Inflammatory macrophage treated with lipopolysaccharide for 1 hour (primary cell): ENCODE measurements around the gene KCNJ6.
"Not testable (repeated sequence)": the region's sequence is repeated elsewhere in the genome, so short reads cannot be mapped to it uniquely, and the experiment has no call there.

Source experiments
- DNase-seq, 2 donors: peaks; one replicate each; pipeline ENCODE4 v3.0.0-alpha.2; 2020 to 2022

Gene KCNJ6

DNA sequence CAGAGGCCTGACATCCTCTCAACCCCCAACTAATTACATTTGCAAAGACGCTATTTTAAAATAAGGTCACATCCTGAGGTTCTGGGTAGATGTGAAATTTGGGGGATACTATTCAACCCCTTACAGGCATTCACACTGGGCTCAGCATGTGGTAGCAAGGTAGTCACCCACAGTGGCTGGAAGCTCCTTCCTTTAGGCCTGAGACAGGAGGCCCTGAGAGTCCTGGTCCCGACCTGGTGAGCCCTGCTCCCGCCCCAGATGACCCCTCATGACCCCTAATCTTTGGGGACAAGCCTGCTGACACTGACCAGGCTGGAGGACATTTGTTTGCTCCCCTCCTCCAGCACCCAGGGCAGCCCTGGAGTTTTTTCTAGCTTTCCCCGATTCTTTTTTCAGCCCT is 323.8 kb downstream of the KCNJ6 start:
- DNase-seq, result no peak

GRCh38 chr21:37591994-37592393 is 324.3 kb downstream of the KCNJ6 start:
- DNase-seq, result not testable (repeated sequence)

DNA sequence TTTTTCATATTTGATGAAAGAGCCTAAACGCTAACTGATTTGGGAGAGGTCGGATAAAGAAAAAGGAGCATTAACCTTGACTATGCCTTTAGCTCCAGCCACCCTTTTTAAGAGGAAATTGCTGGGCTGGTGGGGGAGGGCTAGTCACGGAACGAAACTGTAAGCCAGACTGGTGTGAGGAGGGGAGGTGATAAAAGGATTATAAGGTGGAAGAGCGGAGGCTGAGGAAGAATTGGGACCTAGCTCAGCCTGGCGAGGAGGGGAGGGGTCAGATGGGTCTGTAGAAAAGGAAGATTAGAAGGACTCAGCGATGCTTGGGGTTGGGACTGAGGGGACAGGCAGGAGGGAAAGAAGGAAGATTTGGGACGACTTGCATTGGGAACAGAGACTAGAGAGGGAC is 325.4 kb downstream of the KCNJ6 start:
- not testable (repeated sequence) for DNase-seq

DNA sequence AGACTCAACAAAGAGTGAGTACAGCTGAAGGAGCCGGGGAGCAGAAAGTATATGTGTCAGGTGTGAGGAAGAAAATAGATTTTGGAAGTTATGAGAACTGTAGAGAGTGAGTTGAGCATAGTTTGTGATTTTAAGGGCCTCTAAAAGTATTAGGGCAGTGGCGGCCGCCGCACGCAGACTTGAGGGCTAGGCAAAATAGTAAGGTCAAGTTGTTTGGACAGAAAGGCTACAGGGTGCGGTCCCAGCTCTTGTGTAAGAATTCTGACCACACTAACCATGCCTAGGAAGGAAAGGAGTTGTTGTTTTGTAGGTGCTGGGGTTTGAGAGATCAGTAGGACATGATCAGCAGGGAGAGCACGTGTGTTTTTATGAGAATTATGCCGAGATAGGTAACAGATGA is 327.6 kb downstream of the KCNJ6 start:
- DNase-seq, result not testable (repeated sequence)

- DNase-seq, result no peak
Observed at GRCh38 chr21:37587635-37588177, 328.6 kb downstream of the KCNJ6 start.

- DNase-seq, result no peak
Observed at GRCh38 chr21:37587203-37587602, 329.1 kb downstream of the KCNJ6 start.

GRCh38 chr21:37582590-37582989 is 333.7 kb downstream of the KCNJ6 start:
- DNase-seq, result peak in 1 of 2 donors; percentile 7

DNA sequence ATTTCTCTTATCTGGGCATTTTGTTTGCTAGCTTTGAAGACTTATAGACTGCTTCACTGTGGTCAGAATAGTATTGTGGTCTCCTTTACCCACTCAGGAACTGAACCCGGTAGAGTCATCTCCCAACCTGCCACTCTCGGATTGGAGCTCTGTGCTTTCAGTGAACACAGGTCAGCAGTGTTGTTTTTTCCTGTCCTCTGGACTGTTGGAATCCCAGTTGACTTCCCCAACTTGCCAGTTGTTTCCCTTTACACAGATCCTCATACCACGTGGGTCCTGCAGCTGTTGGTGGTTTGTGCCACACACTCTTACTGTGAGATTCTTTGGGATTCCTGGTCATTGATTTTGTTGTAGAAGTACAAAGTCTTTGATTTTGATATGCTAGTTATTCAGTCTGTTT is 335.6 kb downstream of the KCNJ6 start:
- no peak for DNase-seq

DNA sequence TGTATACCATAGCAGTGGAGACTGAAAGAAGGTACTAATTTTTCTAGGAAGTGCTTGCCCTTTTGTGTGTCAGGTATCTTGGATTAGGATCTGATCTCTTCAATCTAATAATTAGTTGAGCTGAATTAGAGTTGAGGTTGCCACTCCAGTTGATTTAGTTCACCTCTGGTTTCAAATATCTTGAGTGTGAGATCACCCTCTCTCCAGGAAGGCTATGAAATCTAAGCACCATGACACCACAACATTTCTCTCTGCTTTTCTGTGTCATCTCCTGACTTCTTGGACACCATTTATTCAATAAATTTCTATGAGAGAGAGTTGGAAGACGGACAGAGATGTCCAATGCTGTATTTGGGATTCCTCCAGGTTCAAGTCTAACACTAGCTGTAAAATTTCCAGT is 336.9 kb downstream of the KCNJ6 start:
- no peak for DNase-seq

GRCh38 chr21:37578471-37579126 is 337.7 kb downstream of the KCNJ6 start:
- DNase-seq, result no peak

DNA sequence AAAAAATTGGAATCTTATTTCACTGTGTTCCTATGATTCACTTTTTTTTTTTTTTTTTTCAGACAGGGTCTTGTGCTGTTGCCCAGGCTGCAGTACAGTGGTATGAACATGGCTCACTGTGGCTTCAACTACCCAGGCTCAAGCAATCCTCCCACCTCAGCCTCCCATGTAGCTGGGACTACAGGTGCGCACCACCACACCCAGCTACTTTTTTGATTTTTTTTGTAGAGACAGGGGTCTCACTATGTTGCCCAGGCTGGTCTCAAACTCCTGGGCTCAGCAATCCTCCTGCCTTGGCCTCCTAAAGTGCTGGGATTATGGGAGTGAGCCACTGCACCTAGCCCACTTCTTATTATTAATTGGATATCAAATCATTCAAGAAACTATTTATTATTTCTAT is 339.3 kb downstream of the KCNJ6 start:
- not testable (repeated sequence) for DNase-seq

GRCh38 chr21:37575580-37575979 is 340.7 kb downstream of the KCNJ6 start:
- no peak for DNase-seq

- no peak for DNase-seq
Observed at GRCh38 chr21:37574751-37575150, 341.5 kb downstream of the KCNJ6 start.

GRCh38 chr21:37574316-37574715 is 341.9 kb downstream of the KCNJ6 start:
- DNase-seq, result no peak

GRCh38 chr21:37571442-37571841 is 344.8 kb downstream of the KCNJ6 start:
- no peak for DNase-seq

GRCh38 chr21:37568916-37569315 is 347.3 kb downstream of the KCNJ6 start:
- DNase-seq, result no peak

DNA sequence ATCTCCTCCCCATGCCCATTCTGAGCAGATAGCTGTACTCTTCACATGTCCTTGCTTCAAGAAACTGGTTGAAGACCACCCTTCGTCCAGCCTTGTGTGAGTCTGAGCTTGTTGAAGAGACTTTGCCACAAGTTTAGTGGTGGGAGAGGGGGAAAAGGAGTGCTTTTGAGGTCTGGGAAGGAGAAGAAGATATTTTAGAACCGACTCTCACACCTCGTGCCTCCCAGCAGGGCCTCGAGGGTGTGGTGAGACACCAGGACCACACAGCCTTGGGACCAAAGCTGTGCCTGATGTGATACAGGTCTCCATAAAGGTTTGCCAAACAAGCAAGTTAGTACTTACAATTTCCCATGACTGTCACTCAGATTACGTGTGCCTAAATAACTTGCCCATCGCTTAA is 347.8 kb downstream of the KCNJ6 start:
- DNase-seq, result no peak

- no peak for DNase-seq
Observed at GRCh38 chr21:37566790-37567615, 349.3 kb downstream of the KCNJ6 start.

DNA sequence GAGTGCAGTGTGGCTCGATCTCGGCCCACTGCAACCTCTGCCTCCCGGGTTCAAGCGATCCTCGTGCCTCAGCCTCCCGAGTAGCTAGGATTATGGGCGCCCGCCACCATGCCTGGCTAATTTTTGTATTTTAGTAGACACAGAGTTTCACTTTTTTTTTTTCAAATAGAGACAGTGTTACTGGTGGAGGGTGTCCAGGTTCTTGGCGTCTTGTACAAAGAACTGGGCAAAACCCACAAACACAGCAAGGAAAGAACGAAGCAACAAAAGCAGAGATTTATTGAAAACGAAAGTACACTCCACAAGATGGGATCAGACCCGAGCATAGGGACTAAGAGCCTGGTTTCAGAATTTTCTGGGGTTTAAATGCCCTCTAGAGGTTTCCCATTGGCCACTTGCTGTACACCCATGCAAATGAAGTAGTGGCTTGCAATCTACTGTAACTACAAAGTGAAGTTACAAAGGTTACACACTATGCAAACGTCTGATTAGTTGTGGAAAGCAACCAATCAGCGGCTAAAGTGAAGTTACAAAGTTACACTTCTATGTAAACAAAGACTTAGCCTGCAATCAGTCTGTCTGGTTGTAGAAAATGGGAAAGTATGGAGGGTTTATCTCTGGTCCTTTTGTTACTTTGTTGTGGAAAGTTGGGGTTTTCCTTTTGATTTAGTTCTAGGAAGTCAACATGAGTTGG is 350.6 kb downstream of the KCNJ6 start:
- DNase-seq, result peak; percentile 23 to 26

DNA sequence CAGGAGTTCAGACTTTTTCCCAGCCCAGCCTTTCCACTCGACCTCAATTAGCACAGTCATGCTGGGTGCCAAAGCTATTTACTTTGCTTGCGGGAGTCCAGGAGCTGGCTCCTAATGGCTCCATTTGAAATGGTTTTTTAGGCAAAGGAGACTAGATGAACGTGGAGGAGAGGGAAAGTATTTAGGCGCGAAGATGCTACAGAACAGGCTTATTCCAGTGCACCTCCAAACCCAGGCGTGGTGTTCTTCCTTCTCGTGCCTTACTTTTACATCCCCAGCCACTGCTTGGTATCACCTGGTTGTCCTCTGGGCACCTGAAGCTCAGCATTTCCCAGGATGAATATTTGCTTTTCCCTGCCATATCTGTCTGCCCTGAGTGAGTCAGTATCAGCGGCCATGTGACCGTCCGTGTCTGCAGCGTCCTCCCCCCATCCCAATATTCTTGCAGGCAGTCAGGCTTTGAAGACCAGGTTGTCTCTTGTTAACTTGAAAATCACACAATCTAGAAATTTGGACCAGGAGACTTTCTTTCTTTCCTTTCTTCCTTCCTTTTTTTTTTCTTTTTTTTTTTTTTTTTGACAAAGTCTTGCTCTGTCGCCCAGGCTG is 351.2 kb downstream of the KCNJ6 start:
- no peak for DNase-seq

DNA sequence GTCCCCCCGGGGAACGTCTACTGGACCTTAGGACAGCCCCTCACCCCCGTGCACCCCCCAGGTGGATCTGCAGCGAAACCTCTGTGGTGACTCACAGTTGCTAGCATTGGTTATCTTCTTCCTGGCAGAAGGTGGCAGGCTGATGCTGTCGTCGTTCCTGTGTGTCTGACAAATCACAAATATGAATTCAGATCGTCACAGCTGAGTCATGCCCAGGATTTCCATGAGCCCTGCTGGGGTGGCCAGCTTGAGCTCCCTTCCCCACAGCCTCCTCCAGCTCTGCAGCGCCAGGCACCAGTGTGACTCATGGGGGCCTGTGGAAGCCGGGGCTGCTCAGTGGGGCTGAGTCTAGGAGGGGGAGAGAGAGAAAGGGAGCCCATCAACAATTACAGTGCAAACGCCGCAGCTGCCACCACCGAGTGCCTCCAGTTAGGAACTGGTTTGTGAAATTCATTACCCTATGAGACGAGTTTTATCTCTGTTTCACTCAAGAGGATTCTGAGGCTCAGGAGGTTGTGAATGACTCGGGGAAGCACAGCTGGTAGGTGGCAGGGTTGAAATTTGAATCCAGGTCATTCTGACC is 351.8 kb downstream of the KCNJ6 start:
- DNase-seq, result peak; percentile 89

DNA sequence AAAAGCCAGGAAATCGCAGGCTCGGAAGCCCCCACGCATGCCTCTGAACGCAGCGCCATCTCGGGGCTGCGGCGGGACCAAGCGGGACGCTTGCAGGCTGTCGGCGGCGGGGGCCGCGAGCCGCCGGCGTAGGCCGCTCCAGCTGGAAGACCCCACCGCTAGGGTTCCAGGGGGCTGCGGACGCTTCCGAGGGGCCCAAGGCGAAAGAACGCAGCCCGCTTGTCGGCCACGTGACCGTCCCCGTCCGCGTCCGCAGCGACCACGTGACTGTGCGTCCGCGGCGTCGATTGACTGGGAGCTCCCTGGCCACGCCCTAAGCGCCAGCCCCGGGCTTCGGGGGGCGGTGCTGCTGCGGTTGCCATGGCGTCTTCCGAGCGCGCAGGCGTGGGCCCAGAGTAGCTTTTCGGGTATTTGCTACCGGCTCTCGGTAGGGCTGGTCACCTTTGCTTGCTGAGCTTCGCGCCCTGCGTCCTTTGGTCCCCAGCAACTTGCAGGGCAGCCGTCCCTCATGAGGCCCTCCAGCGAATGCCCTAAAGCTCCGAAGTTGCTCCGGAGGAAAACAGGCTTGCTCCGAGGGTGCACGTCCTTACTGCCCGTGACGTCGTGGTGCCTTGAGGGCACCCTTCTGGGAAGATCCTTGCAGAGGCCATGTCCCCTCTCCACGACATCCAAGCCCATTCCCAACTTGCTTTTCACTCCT is 352.5 kb downstream of the KCNJ6 start:
- DNase-seq, result peak; percentile 87 to 88
